Effector CD8-positive, alpha-beta T cell (primary cell): Measurements from ENCODE around the gene POU3F2.

Source experiments
- DNase-seq: peaks from one replicate; lab custom pipeline; 2025; lab: John Stamatoyannopoulos, UW

The POU3F2 gene

GRCh38 chr6:98831057-98831958, 3.1 kb upstream of the POU3F2 start:
- DNase-seq: no peak

GRCh38 chr6:98831959-98832283, 2.5 kb upstream of the POU3F2 start:
- no peak for DNase-seq

- no peak for DNase-seq
Measured at GRCh38 chr6:98832284-98833056, 1.9 kb upstream of the POU3F2 start.

DNA sequence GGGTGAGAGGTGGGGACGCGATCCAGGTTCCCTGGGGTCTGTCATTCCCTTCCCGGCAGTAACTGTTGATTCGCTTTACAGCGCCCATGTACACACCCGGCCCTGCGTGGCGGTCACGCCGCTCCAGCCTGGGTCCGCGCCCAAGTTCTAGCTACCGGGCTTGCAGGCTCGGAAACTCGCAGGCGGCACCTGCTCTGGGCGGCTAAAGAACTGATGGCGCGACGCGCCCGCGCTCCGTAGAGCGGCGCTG, 1.4 kb upstream of the POU3F2 start:
- no peak for DNase-seq

- no peak for DNase-seq
Measured at GRCh38 chr6:98833307-98834059, 891 bp upstream of the POU3F2 start.

DNA sequence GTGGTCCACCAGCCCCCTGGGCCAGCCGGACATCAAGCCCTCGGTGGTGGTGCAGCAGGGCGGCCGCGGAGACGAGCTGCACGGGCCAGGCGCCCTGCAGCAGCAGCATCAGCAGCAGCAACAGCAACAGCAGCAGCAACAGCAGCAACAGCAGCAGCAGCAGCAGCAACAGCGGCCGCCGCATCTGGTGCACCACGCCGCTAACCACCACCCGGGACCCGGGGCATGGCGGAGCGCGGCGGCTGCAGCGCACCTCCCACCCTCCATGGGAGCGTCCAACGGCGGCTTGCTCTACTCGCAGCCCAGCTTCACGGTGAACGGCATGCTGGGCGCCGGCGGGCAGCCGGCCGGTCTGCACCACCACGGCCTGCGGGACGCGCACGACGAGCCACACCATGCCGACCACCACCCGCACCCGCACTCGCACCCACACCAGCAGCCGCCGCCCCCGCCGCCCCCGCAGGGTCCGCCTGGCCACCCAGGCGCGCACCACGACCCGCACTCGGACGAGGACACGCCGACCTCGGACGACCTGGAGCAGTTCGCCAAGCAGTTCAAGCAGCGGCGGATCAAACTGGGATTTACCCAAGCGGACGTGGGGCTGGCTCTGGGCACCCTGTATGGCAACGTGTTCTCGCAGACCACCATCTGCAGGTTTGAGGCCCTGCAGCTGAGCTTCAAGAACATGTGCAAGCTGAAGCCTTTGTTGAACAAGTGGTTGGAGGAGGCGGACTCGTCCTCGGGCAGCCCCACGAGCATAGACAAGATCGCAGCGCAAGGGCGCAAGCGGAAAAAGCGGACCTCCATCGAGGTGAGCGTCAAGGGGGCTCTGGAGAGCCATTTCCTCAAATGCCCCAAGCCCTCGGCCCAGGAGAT, 1.0 kb downstream of the POU3F2 start:
- no peak for DNase-seq

- no peak for DNase-seq
Measured at GRCh38 chr6:98836025-98836961, 1.9 kb downstream of the POU3F2 start.

- DNase-seq: no peak
Measured at GRCh38 chr6:98836962-98837944, 2.9 kb downstream of the POU3F2 start.

GRCh38 chr6:98838032-98838431, 3.7 kb downstream of the POU3F2 start:
- DNase-seq: no peak

GRCh38 chr6:98838975-98839374, 4.6 kb downstream of the POU3F2 start:
- DNase-seq: no peak

- DNase-seq: no peak
Measured at GRCh38 chr6:98839781-98840361, 5.5 kb downstream of the POU3F2 start.

GRCh38 chr6:98840385-98840784, 6.0 kb downstream of the POU3F2 start:
- DNase-seq: no peak

DNA sequence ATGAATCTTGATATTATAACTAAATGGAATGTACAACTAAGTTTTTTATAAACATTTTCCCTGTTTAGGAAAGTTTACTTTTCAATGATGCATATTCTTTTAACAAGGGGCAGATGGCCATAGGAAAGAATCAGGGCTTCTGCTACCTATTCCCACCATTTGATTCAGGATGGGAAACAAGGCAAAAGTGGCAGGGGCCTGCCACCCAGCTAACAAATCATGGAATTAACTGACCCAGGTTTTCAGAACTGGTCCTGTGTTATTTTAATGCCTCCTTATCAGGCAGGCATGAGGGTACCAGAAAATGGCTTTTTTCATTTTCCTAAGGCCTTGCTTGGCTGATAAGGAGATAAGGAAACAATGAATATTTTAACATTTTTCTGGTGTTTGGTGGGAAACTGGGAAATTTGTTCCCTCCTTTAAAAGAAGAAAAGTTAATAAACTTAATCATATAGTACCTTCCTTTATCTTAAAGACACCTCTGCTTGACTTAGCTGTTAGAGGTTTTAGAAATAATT, 6.7 kb downstream of the POU3F2 start:
- no peak for DNase-seq

DNA sequence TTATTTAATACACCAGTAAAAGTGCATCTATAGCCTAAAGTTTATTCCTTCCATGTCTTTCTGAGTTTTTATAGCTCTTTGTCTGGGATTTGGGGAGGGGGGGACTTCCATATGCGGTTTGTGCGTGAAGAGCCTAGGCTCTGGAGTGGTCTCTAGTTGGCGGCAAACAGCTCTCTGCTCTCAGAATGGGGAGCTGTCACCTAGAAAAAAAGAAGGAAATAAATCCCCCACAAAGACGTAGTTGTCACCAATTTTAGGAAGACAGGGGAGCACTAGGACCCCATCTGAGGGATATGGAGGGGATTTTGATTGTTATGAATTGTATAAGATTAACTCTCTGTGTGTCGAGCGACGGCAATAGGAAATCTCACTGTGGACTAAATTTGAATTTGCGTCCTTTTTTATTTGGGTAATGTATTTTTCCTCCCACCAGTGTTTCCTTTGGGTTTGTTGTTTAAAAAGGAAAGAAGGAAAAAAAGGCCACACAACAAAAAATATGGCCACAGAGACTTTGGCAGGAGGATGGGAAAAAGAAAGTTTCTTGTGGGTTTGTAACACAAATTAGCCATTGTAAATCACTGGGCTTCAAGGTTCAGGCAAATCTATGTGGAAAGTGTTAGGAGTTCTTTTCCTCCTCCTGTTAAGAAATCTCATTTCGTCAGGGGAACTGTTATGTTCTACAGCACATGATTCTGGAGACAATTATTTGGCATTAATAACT, 7.4 kb downstream of the POU3F2 start:
- DNase-seq: no peak

GRCh38 chr6:98842342-98843180, 8.2 kb downstream of the POU3F2 start:
- no peak for DNase-seq

DNA sequence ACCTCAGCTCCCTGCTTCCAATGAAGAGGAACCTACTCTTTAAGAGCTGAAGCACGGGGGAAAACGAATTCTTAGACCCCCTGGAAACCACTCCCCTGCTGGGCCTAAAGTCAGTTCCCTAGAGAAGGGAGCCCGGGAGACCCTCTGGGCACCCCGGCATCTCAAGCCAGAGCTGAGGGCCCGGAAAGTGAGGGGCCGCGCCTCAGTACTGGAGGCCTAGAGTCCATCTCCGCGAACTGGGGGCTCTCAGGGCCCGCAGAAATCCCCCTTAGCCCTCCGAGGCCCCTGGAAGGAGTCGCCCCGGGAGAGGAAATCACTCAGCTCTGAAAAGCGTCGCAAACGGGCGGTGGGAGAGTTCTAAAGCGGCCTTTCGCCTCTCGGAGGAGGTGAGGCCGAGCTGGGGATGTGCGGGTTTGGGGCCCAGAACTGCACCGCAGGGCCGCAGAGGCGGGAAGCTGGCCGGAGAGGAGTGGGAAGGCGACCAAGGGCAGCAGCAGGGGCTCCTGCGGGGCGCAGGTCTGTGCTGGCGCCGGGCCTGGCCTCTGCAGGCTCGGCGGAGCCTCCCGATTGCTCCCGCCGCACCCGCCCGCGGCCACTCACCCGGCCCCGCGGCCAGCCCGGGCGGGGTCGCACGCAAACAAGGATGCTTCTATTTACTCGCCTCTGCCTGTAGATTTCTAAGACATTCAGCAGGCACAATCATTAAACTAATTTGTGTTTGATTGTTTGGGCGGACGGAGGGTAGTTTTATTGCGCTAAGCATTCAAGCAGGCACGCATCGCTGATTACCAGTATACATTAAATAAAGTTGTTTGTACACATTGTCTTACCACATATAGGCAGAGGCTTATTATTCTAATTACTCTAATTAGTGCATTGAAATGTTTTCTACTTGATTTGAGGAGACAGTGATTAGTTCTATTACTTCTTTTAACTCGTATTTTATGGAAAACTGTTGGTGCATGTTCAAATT, 9.2 kb downstream of the POU3F2 start:
- no peak for DNase-seq
